Stimulated activated CD4-positive, alpha-beta T cell treated with anti-CD3 and anti-CD28 coated beads, Interleukin-2, amount 100 ng/mL, for 24 hours (primary cell): ENCODE results near the gene DDAH1.
"Not testable (repeated sequence)": the region's sequence is repeated elsewhere in the genome, so short reads cannot be mapped to it uniquely, and the experiment has no call there.

Experiments used
- DNase-seq, 2 donors: peaks; one replicate each; pipeline ENCODE4 v3.0.0-alpha.2; 2020

DDAH1 gene

DNA sequence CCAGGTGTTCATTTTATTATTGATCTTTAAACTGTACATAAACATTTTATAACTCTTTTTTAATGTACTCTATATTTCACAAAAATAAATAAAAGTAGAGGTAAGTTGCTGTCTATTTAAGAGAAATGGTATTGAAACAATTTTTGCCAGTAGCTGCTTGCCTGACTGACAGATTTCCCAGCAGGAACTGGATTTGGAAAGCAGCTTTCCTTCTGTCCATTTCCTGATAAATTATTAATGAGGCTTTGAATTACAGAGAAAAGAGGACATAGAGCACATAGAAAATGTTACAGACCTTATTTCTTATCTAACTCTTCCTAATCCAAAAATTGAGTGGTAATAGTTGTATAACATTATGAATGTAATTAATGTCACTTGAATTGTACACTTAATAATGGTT lies 108.8 kb downstream of the DDAH1 start:
- no peak for DNase-seq

DNA sequence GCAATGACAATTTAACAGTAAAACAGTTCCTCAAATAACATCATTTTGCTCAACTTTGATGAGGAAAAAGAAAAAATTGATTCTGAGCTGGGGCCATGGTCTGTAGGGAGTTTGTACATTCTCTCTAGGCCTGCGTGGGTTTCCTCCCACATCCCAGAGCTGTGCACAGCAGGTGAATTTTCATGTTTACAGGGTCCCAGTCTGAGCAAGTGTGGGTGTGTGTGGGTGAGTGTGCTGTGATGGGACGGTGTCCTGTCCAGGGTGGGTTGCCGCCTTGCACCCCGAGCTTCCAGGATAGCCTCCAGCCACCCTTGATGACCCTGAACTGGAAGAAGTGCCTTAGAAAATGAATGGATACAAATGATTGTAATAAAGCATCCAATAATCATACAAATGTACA lies 112.9 kb downstream of the DDAH1 start:
- DNase-seq, result no peak

DNA sequence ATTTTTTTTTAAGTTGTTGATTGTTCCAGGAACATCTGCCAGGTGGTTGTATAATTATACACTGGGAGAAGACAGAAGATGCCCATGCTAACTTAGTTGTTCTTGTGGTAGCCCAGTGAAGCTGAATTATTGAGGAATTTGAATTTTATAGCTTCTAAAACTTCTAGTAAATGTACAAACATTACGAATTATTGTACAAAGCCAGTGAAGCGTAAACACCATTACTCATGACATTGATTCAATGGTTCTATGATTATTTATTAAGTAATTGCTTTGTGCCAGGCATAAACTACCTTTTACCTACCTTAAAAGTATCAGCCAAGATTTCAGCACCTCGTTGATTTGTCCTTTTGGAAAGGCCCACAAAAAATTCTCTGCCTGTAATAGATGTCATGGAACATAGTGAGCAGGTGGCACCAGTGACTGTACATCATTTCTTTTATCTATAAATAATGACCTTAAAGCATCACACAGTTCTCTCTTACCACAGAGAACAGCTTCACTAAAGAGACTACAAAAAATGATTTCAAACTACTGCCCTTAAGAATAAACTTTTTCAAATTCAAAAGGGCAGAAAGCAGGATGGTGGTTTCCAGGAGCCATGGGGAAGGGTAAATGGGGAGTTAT lies 113.6 kb downstream of the DDAH1 start:
- DNase-seq, result no peak

- no peak for DNase-seq
Observed at GRCh38 chr1:85349224-85349623, 115.7 kb downstream of the DDAH1 start.

DNA sequence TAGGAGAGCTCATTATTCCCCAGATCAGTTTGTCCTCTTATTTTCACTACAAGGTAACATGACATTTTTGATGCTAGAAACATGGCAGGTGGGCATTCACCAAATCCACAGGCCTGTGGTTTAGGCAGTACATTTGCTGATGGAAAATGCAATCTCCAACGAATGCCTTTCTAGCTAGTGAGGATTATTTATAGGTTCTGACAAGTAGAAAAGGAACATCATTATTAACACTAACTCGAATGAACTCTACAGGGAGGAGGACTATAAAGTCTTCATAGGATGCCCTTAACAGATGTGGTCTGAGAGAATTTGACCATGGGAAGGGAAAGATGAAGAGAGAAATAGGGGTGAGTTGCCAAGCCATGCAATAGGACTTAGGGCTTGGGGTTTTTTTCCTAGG lies 117.1 kb downstream of the DDAH1 start:
- DNase-seq, result no peak

GRCh38 chr1:85347275-85347674 lies 117.7 kb downstream of the DDAH1 start:
- not testable (repeated sequence) for DNase-seq

GRCh38 chr1:85344256-85344694 lies 120.7 kb downstream of the DDAH1 start:
- no peak for DNase-seq

DNA sequence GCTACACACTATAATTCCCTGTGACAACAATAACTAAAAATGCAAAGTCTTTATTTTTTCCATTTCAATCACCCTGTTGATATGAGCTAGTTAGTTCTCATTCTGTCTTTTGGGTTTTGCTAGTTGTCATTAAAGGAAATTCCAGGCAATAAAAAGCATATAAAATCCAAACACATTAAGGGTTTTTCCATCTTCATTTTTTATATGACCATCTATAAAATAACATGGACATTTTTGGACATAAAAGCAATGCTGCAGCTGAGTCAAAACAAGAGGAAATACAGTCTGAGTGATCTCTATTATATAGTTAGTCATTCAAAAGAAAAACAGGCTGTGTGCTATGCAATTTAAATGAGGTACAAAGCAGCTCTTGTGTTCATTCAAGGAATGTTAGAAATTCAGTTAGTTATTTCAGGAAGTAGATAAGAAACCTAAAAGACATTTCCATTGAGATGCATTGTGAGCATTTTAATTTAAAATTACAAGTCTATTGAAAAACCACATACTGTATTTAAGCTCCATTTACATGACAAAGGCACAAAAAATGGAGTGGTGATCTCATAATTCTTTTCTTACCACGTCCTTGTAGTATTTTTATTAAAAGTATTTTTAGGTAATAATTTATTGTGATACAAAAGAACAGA lies 121.2 kb downstream of the DDAH1 start:
- no peak for DNase-seq

DNA sequence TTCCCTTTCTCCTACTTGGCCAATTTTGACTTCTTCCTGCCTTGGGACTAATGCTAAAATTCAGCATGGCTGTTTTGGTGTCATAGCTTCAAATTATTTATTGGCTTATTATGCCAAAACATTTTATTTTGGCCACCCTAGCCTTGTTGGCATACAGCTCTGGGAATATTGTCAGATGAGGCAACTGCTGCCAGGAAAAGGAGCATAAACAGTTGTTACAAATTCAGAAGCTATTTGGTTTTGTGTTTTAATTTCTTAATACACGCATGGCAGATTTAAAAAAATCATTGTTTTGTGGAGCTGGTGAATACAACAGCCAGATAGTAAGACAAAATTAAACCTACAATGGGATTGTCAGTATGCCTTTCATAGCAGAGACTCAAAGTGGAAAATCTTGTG lies 121.7 kb downstream of the DDAH1 start:
- DNase-seq, result no peak

DNA sequence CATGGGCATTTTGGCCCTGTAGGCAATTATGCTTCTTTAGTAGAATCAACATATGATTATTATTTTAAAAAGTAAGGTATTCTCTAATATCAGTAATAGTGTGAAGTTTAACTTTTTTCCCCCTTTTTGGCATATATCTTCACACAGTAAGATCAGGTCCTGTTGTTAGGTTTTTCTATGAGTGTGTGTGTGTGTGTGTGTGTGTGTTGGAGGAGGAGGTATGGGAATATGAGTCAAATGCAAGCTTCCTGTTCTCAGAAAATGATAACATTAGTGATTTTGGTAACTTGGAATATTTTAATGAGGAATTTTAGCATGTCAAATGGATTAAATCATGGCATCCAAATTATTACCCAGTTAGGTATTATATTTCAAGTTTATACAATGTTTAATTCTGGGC lies 122.8 kb downstream of the DDAH1 start:
- no peak for DNase-seq

- no peak for DNase-seq
Observed at GRCh38 chr1:85340427-85340826, 124.5 kb downstream of the DDAH1 start.

GRCh38 chr1:85339656-85340399 lies 125.1 kb downstream of the DDAH1 start:
- DNase-seq, result no peak

- DNase-seq, result no peak
Observed at GRCh38 chr1:85339089-85339488, 125.9 kb downstream of the DDAH1 start.

DNA sequence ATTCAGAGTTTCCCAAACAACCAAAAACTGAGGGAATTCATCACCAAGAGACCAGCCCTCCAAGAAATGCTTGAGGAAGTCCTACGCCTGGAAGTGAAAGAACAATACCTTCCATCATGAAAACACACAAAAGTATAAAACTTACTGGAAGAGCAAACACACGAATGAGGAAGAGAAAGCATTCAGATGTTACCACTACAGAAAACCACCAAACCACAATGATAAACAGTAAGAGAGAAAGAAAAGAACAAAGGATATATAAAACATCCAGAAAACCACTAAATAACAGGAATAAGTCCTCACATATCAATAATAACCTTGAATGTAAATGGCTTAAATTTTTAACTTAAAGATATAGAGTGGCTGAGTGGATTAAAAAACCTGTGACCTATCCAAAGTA lies 130.0 kb downstream of the DDAH1 start:
- DNase-seq, result no peak

- DNase-seq, result no peak
Observed at GRCh38 chr1:85333186-85333585, 131.8 kb downstream of the DDAH1 start.

- DNase-seq, result no peak
Observed at GRCh38 chr1:85332575-85332974, 132.4 kb downstream of the DDAH1 start.

DNA sequence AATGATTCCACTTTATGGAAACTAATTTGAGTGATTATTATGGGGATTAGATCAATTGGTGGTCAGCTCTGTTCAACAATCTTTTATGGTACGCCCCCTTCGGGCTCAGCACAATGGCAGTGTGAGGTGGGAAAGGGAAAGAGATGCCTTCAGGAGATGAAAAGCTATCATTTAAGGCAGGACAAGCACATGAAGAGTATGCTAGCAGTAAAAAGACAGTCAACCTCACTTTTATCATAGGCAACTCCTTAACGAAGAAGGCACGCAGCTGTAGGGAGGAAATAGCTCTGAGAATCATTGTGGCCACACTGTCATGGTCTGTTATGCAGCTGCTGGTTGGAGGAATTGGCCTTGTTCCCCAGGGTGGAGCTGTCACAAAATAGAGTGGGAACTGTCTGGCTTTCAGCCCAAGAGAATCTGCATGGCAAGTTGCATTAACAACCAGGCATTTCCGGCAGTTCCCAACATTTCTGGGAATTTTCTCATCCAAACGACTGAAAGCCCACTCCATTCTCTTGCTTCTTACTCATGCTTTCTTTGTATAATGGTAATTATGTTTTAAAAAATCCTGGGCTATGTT lies 134.2 kb downstream of the DDAH1 start:
- DNase-seq, result no peak

DNA sequence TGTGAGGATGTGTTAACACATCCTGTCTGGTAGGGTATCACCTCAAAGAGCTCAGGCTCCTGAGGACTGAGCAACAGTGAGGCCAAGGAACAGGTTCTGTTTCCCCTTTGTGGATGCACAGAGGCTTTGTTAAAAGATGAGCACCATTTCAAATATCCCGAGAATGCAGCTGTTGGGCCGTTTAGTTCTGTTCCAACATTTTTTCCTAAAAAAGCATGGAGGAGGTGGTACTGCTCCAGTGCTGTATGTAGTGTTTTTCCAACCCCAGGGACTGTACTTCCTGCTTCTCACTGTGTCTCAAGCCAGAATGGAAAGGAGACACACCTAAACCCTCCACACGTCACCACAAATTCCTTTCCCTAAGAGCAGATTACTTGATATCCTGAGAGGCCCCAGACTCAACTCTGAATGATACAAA lies 134.7 kb downstream of the DDAH1 start:
- DNase-seq, result no peak

DNA sequence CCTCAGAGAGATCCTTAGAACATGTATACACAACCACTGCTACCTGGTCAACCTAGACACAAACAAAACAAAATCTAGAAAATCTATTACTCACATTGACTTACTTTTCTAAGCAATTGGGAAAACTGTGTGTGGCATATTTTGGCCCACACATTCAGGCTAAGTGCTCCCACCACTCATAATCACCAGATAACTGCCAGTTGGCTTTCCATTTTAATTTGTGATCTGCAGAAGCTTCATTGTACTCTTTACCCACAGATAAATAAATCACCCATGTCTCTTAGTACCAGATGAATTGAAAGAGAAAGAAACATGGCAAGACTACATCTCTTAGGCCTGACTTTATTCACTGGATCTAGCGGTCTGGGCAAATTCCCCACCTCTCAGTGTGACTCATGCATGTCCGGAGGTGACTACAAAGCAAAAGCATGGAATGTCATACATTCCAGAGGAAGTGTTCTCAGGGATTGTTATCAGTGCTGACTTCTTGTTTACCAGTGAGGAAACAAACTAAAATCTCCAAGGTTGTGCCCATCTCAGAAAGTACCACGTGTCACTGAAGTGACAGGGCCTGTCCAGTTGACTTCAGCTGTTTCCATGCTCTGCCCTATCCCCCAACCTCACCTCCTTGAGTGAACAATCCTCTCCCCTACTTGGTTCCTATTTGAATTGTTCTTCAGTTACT lies 136.1 kb downstream of the DDAH1 start:
- no peak for DNase-seq

DNA sequence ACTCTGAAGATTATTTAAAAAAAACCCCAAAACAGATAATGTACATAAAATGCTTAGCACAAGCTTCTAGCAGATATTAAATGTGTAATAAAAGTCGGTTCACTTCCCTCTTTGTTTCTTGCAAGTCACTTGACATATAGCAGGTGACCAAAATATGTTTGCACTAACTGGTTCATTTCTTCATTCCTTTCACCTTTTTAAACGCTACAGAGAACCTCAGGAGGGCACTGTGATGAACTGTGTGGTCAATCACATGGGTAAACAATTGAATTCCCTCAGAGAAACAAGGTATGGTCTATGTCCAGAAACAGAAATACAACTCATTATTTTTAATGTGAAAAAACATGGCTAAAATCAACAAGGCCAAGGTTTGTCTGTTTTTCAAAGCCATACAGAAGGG lies 137.2 kb downstream of the DDAH1 start:
- DNase-seq, result no peak

GRCh38 chr1:85326851-85327250 lies 138.1 kb downstream of the DDAH1 start:
- DNase-seq, result no peak

DNA sequence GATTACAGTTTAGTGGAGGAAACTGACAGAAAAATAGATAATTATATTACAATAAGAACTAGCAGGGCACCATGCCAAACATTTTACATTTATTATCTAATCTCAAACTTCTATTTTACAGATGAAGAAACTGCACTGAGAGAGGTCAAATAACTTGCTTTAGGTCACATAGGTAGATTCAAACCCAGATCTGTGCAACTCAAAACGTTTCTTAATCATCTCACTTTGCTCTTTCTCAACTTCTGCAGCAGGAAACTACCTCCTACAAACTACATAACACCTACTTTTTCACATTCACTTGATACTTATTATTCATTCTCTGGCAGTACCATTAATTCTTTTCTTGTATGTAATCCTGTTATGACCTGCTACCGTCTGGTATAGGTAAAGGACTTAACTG lies 138.6 kb downstream of the DDAH1 start:
- DNase-seq, result no peak

- no peak for DNase-seq
Observed at GRCh38 chr1:85325920-85326319, 139.0 kb downstream of the DDAH1 start.
